Measurements from ENCODE around the gene RTL3.

GRCh38 chrX:78614264-78614663 is 44.9 kb downstream of the RTL3 start:
- TF ChIP-seq CTCF (IDR thresholded peaks at IDR 0.05; ENCODE audit: low read depth, low read length) (no peak), EZH2phosphoT487 (IDR thresholded peaks at IDR 0.05; ENCODE audit: low read depth) (no peak)
